CD14-positive monocyte (primary cell): ENCODE measurements around the gene MICAL2. TPM values are rescaled to one million over a fixed set of nuclear protein-coding genes. Genes with fewer than 3 reads are reported as not detected.

ENCODE experiments used
- DNase-seq, 3 donors: peaks; one replicate each; pipeline ENCODE4 v3.0.0-alpha.2; 2011 to 2022
- H2AFZ ChIP-seq: 2 replicates; pipeline ENCODE4 v1.6.0; 2012; ENCODE audit warnings: mild to moderate bottlenecking, low read depth, low read length, inconsistent platforms; ENCODE audit not compliant: insufficient read depth, poor library complexity, severe bottlenecking
- H3K27ac ChIP-seq, 2 donors: 1 replicate in 1 of 2; 2 replicates in 1 of 2; pipeline ENCODE4 v1.5.1; 2012 to 2013; ENCODE audit warnings: low read length in 2 of 2, control low read depth in 1 of 2, inconsistent platforms in 1 of 2, low read depth in 1 of 2, mild to moderate bottlenecking in 1 of 2
- H3K27me3 ChIP-seq, 2 donors: one replicate each; pipeline versions ENCODE4 v1.6.0 to v1.6.1; 2011 to 2013; ENCODE audit warnings: low read length in 2 of 2; ENCODE audit not compliant: control insufficient read depth in 2 of 2, insufficient read depth in 2 of 2
- H3K36me3 ChIP-seq, 2 donors: replicated peaks in 1 of 2; 1 replicate in 1 of 2; 2 replicates in 1 of 2; pipeline versions ENCODE4 v1.5.1 to v1.6.1; 2012 to 2013; ENCODE audit warnings: low read length in 2 of 2, control low read depth in 1 of 2, inconsistent platforms in 1 of 2, mild to moderate bottlenecking in 1 of 2; ENCODE audit not compliant: insufficient read depth in 2 of 2, control insufficient read depth in 1 of 2
- H3K4me1 ChIP-seq, 2 donors: 1 replicate in 1 of 2; 2 replicates in 1 of 2; pipeline versions ENCODE4 v1.5.1 to v1.6.1; 2012 to 2013; ENCODE audit warnings: low read length in 2 of 2, control low read depth in 1 of 2, inconsistent platforms in 1 of 2, mild to moderate bottlenecking in 1 of 2, moderate library complexity in 1 of 2; ENCODE audit not compliant: insufficient read depth in 2 of 2, control insufficient read depth in 1 of 2
- H3K4me2 ChIP-seq: replicated peaks from 2 replicates; pipeline ENCODE3; 2012; ENCODE audit warnings: low read length, moderate library complexity, mild to moderate bottlenecking; ENCODE audit not compliant: poor library complexity, severe bottlenecking; ENCODE audit errors: extremely low read depth
- H3K4me3 ChIP-seq, 3 experiments: fragments of 200-600 bp in 1 of 3; sonication (generic) in 1 of 3; replicated peaks in 1 of 3; 1 replicate in 2 of 3; 2 replicates in 1 of 3; pipeline ENCODE4 v1.5.1; 2011 to 2013; ENCODE audit warnings: low read length in 3 of 3, mild to moderate bottlenecking in 3 of 3, control low read depth in 2 of 3, low read depth in 2 of 3, inconsistent platforms in 1 of 3, moderate library complexity in 1 of 3
- H3K79me2 ChIP-seq: 2 replicates; pipeline ENCODE4 v1.6.0; 2012; ENCODE audit warnings: mild to moderate bottlenecking, control low read depth, inconsistent platforms, low read length, moderate library complexity; ENCODE audit not compliant: insufficient read depth
- H3K9ac ChIP-seq: 2 replicates; pipeline ENCODE4 v1.6.0; 2017; ENCODE audit warnings: low read length, mild to moderate bottlenecking; ENCODE audit not compliant: insufficient read depth, poor library complexity, severe bottlenecking
- H3K9me3 ChIP-seq, 2 donors: replicated peaks in 1 of 2; 1 replicate in 1 of 2; 2 replicates in 1 of 2; pipeline versions ENCODE4 v1.5.1 to v1.6.1; 2012 to 2013; ENCODE audit warnings: low read length in 2 of 2, control low read depth in 1 of 2; ENCODE audit not compliant: control insufficient read depth in 1 of 2, insufficient read depth in 1 of 2
- H4K20me1 ChIP-seq: 2 replicates; pipeline ENCODE4 v1.6.0; 2012; ENCODE audit warnings: mild to moderate bottlenecking, low read length, control low read depth, moderate library complexity; ENCODE audit not compliant: insufficient read depth
- H3K27ac Mint-ChIP-seq, 7 donors: one replicate each; pipeline ENCODE4 v1.8.0; 2020; ENCODE audit warnings: mild to moderate bottlenecking in 7 of 7, mixed read lengths in 7 of 7, moderate library complexity in 6 of 7, inconsistent platforms in 2 of 7
- H3K27me3 Mint-ChIP-seq, 3 donors: one replicate each; pipeline ENCODE4 v1.8.0; 2021 to 2022; ENCODE audit warnings: low read depth in 3 of 3, mild to moderate bottlenecking in 3 of 3, mixed read lengths in 3 of 3, moderate library complexity in 3 of 3, inconsistent platforms in 1 of 3
- H3K36me3 Mint-ChIP-seq, 2 donors: one replicate each; pipeline ENCODE4 v1.8.0; 2020; ENCODE audit warnings: mixed read lengths in 2 of 2, inconsistent platforms in 1 of 2, mild to moderate bottlenecking in 1 of 2
- H3K4me1 Mint-ChIP-seq: one replicate; pipeline ENCODE4 v1.8.0; 2020; ENCODE audit warnings: mild to moderate bottlenecking, mixed read lengths
- H3K4me3 Mint-ChIP-seq, 2 donors: one replicate each; pipeline ENCODE4 v1.8.0; 2020; ENCODE audit warnings: mild to moderate bottlenecking in 2 of 2, mixed read lengths in 2 of 2, moderate library complexity in 1 of 2
- H3K9me3 Mint-ChIP-seq, 7 donors: one replicate each; pipeline ENCODE4 v1.8.0; 2020 to 2022; ENCODE audit warnings: mixed read lengths in 7 of 7, mild to moderate bottlenecking in 6 of 7, moderate library complexity in 6 of 7, inconsistent platforms in 2 of 7
- CTCF ChIP-seq: fragments of 200-600 bp; IDR thresholded peaks from one replicate; pipeline ENCODE4 v1.8.0; 2022; ENCODE audit warnings: antibody characterized with exemption, mild to moderate bottlenecking
- WGBS: methylation state at CpG from one replicate; pipeline ENCODE4 v1.1.5; 2013; ENCODE audit warnings: missing lambda C conversion rate; ENCODE audit not compliant: insufficient coverage; 5-methylcytosine and 5-hydroxymethylcytosine counted together
- intact Hi-C, 2 donors: fragments of 100-400 bp; cut with micrococcal nuclease; formaldehyde crosslinking; loops; one replicate each; pipeline versions ENCODE4 v1.15.0 to v1.15.1; 2023
- polyA plus RNA-seq, 3 donors: library from polyadenylated mRNA; depleted of rRNA in 1 of 3; unstranded in 2 of 3; stranded (reverse) in 1 of 3; fragments of 300-500 nt in 2 of 3; fragments of >200 nt in 1 of 3; fragmentation: Illumina TruSeq in 2 of 3; gene quantifications; 1 replicate in 2 of 3; 2 replicates in 1 of 3; pipeline ENCODE4 v1.2.3, GENCODE V29; 2012 to 2021

Gene MICAL2
- polyA plus RNA-seq, 3 donors, result 39.8 to 72.5 (median 44.0) TPM

- H3K79me2 ChIP-seq, result no peaks in the 10 kb centered on the region
- Mint-ChIP-seq H3K27ac (peak overlapping the region in 1 of 7 donors; percentile 61), H3K4me3 (no peak overlapping the region), H3K9me3 (peaks cover 0 to 1% (median 0%) of the 10 kb centered on the region in 7 donors), H3K4me1 (peaks cover 15% of the 10 kb centered on the region), H3K36me3 (peaks cover 93 to 99% of the 10 kb centered on the region in 2 donors), H3K27me3 (peaks cover 0 to 2% (median 0%) of the 10 kb centered on the region in 3 donors)
- H3K4me2 ChIP-seq, result no peak overlapping the region
- intact Hi-C loops, result no loop called here
- TF ChIP-seq CTCF, result no peak
- peaks cover 36% of the 10 kb centered on the region for H4K20me1 ChIP-seq
- H3K36me3 ChIP-seq, result peaks cover 73 to 98% of the 10 kb centered on the region in 2 donors
- no peak overlapping the region for H3K9ac ChIP-seq
- WGBS, result no CpG with 5 or more reads among the region's 1 CpG
- no peak overlapping the region for H2AFZ ChIP-seq
- H3K27me3 ChIP-seq, result no peaks in the 10 kb centered on the region
- H3K27ac ChIP-seq, result no peak overlapping the region
- no peaks in the 10 kb centered on the region for H3K9me3 ChIP-seq
- DNase-seq, result no peak
- peaks cover 0 to 4% of the 10 kb centered on the region in 2 donors for H3K4me1 ChIP-seq
- H3K4me3 ChIP-seq, result no peak overlapping the region
These were observed 123.8 kb downstream of the MICAL2 start for GRCh38 chr11:12234221-12234620.

- no peaks in the 10 kb centered on the region for H3K79me2 ChIP-seq
- H3K4me3 ChIP-seq, result no peak overlapping the region
- H4K20me1 ChIP-seq, result peaks cover 32% of the 10 kb centered on the region
- Mint-ChIP-seq H3K27ac (peak overlapping the region in 1 of 7 donors; percentile 57), H3K4me3 (no peak overlapping the region), H3K27me3 (peaks cover 0 to 2% (median 0%) of the 10 kb centered on the region in 3 donors), H3K4me1 (peaks cover 17% of the 10 kb centered on the region), H3K36me3 (peaks cover 93 to 99% of the 10 kb centered on the region in 2 donors), H3K9me3 (peaks cover 0 to 1% (median 0%) of the 10 kb centered on the region in 7 donors)
- no peak overlapping the region for H3K27ac ChIP-seq
- peaks cover 73 to 98% of the 10 kb centered on the region in 2 donors for H3K36me3 ChIP-seq
- no peaks in the 10 kb centered on the region for H3K9me3 ChIP-seq
- no peak overlapping the region for H3K4me2 ChIP-seq
- DNase-seq, result no peak
- H2AFZ ChIP-seq, result no peak overlapping the region
- no peaks in the 10 kb centered on the region for H3K4me1 ChIP-seq
- 94% methylated on average over 3 of the region's 6 CpGs for WGBS
- TF ChIP-seq CTCF, result no peak
- no peaks in the 10 kb centered on the region for H3K27me3 ChIP-seq
- no peak overlapping the region for H3K9ac ChIP-seq
- intact Hi-C loops, result no loop called here
These were observed 124.7 kb downstream of the MICAL2 start for GRCh38 chr11:12235080-12235479.
